ENCODE data around the gene RPL32.

GRCh38 chr3:12839156-12839946, 2.0 kb downstream of the RPL32 start:
- TF ChIP-seq CTCF (IDR thresholded peaks at IDR 0.05) (no peak), IRF2 (CRISPR knock-in tag; IDR thresholded peaks at IDR 0.05; ENCODE audit: borderline replicate concordance, low read depth) (no peak), ATF3 (CRISPR knock-in tag; conservative IDR thresholded peaks at IDR 0.05) (no peak), E2F5 (CRISPR knock-in tag; IDR thresholded peaks at IDR 0.05) (no peak), ATF1 (CRISPR knock-in tag; IDR thresholded peaks at IDR 0.05) (no peak)
